Measurements from ENCODE around the gene LOXL3.

GRCh38 chr2:74573747-74574562 lies 20.2 kb upstream of the LOXL3 start:
- TF ChIP-seq POLR2A (IDR thresholded peaks at IDR 0.05) (no peak), CTCF (IDR thresholded peaks at IDR 0.05) (no peak)

All from tibial nerve (tissue), 3 donors.